SU-DHL-6 (cell line): ENCODE data around the gene LASP1.
"Not testable (repeated sequence)": the region's sequence is repeated elsewhere in the genome, so short reads cannot be mapped to it uniquely, and the experiment has no call there.

ENCODE experiments used
- CTCF ChIP-seq: fragments of 200-600 bp; sonication (generic); IDR thresholded peaks from one replicate; pipeline ENCODE4 v1.5.1; 2017; ENCODE audit warnings: antibody characterized with exemption, mild to moderate bottlenecking, low read length, moderate library complexity; ENCODE audit not compliant: insufficient read depth, poor library complexity, severe bottlenecking
- EZH2phosphoT487 ChIP-seq: fragments of 200-600 bp; sonication (generic), shearing (Covaris generic); conservative IDR thresholded peaks from 2 replicates; pipeline ENCODE4 v1.6.1; 2018; ENCODE audit warnings: mild to moderate bottlenecking, antibody characterized with exemption, low read length, moderate library complexity, mixed read lengths

- not testable (repeated sequence) for TF ChIP-seq CTCF, EZH2phosphoT487
Observed at GRCh38 chr17:38930782-38931181, 60.9 kb downstream of the LASP1 start.
